Motor neuron (in vitro differentiated cells): Measurements from ENCODE around the gene COL5A2. TPM values are rescaled to one million over a fixed set of nuclear protein-coding genes. Genes with fewer than 3 reads are reported as not detected.

Source experiments
- ATAC-seq, 8 experiments: fragments of 200-7000 bp; cut with Tn5 transposase; replicated peaks in 6 of 8; 2 replicates each; pipeline ENCODE4 v1.8.0; 2021; ENCODE audit warnings: mild to moderate bottlenecking in 8 of 8, moderate library complexity in 8 of 8
- H3K27ac ChIP-seq, 2 donors: fragments of 250-450 bp; sonication (Bioruptor Pico); 2 replicates each; pipeline ENCODE4 v1.9.0; 2021; ENCODE audit warnings: antibody characterized with exemption in 2 of 2, mild to moderate bottlenecking in 2 of 2, moderate library complexity in 1 of 2
- H3K4me1 ChIP-seq, 2 donors: fragments of 250-450 bp; sonication (Bioruptor Pico); replicated peaks in 1 of 2; 2 replicates each; pipeline ENCODE4 v1.6.1; 2021; ENCODE audit warnings: antibody characterized with exemption in 2 of 2, mild to moderate bottlenecking in 2 of 2, moderate library complexity in 1 of 2
- H3K4me3 ChIP-seq, 5 donors: fragments of 250-450 bp; sonication (Bioruptor Pico); 2 replicates each; pipeline ENCODE4 v1.9.0; 2021; ENCODE audit warnings: antibody characterized with exemption in 5 of 5, mild to moderate bottlenecking in 5 of 5, moderate library complexity in 4 of 5
- WGBS, 10 experiments: fragments of 450-650 bp; shearing (Covaris generic); methylation state at CpG; one replicate each; pipeline ENCODE4 v1.0.0; 2022; 5-methylcytosine and 5-hydroxymethylcytosine counted together
- in situ Hi-C, 9 experiments: fragments of 400-800 bp; cut with MboI; loops; one replicate each; pipeline ENCODE4 v1.15.0; 2021; ENCODE audit warnings: low sequenced_read_pairs in 9 of 9, low pct_unique_long_range_greater_than_20kb in 2 of 9; ENCODE audit not compliant: unreplicated experiment in 9 of 9
- total RNA-seq, 8 experiments: library from RNA; unstranded; fragments of 300-600 nt; gene quantifications; 2 replicates each; pipeline versions ENCODE4 v1.2.3 to v1.2.4, GENCODE V29; 2022

COL5A2 gene
- total RNA-seq, 8 experiments from 2014 or later: 4.8 to 678 (median 190) TPM

GRCh38 chr2:188984065-188984491 lies 195.5 kb downstream of the COL5A2 start:
- no peak overlapping the region for H3K27ac ChIP-seq
- no peak overlapping the region for H3K4me3 ChIP-seq
- no peaks in the 10 kb centered on the region for H3K4me1 ChIP-seq
- in situ Hi-C loops: loop anchor here in 1 of 9 experiments (25.0 kb wide), 1 partner anchor 197 kb away; no protein-coding TSS in a partner anchor
- no peak for ATAC-seq

GRCh38 chr2:188983427-188984064 lies 196.0 kb downstream of the COL5A2 start:
- in situ Hi-C loops: loop anchor here in 1 of 9 experiments (25.0 kb wide), 1 partner anchor 196 kb away; no protein-coding TSS in a partner anchor
- no peak for ATAC-seq
- 0 to 100% (median 54%) methylated on average over 1 to 4 of the region's 4 CpGs for WGBS, 10 experiments
- no peaks in the 10 kb centered on the region for H3K4me1 ChIP-seq
- no peak overlapping the region for H3K4me3 ChIP-seq
- H3K27ac ChIP-seq: no peak overlapping the region

Other genes with a start within 250 kb of the COL5A2 start
- gene COL3A1, start 205.4 kb downstream of the COL5A2 start, total RNA-seq: 1,000 to 10,000 TPM in 1 of 8 experiments, 100 to 1,000 TPM in 3, under 1 TPM in 4; 0.05 to 5,403 (median 297) TPM